Dedifferentiated amniotic fluid mesenchymal stem cell (primary cell): ENCODE data around the gene PRUNE2.
A peak's percentile ranks its signal among the peaks of the same experiment; 100 is the strongest.

ENCODE experiments used
- DNase-seq: peaks from one replicate; pipeline ENCODE4 v3.0.0-alpha.2; 2016; ENCODE audit errors: extremely low spot score

Gene PRUNE2

DNA sequence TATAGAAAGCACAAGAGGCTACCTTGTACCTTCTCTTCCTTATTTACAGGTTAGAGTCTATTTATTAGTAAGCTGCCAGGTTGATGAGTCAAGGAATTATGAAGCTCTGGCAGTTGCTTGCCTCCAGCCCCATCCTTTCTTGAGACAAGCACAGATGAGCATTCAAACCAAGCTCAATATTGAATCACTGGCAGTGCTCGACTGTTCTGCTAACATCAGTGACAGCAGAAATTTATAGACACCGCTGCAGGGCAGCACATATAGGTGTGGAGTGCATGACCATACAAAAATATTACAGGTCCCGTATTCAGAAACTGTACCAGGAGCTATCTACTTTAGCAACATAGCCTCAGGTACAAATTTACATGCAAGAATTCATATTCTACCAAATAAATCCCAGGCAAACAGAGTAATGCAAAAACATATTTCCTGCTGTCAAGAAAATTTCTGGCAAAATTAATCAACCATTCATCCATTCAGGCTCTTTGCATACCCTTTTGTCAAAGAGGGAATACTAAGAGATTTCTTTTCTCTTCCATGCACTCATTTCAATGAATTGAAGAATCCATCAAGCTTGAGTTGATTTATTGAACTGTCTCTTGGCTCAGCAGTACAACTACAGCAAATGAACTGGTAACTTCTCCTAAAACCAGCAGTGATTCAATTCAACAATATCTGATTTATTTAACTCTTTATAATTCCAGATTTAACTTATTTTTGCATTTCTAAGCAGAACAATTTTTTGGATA, 168.6 kb downstream of the PRUNE2 start:
- no peak for DNase-seq

DNA sequence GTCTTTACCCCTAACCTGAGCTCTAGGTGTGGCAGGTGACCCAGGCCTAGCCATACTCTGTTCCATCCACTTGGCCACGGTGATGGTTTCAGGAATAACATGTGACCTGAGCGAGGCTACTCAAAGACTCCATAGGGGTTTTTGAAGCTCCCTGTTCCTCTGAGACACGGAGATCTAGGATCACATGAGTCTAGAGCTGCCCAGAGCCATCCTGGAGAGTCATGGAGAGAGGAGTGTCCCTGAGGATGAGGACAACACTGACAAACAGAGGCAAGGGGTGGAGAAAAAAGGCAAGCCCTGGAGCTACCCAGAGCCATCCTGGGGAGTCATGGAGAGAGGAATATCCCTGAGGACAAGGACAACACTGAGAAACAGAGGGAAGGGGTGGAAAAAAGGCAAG, 171.2 kb downstream of the PRUNE2 start:
- DNase-seq = no peak

DNA sequence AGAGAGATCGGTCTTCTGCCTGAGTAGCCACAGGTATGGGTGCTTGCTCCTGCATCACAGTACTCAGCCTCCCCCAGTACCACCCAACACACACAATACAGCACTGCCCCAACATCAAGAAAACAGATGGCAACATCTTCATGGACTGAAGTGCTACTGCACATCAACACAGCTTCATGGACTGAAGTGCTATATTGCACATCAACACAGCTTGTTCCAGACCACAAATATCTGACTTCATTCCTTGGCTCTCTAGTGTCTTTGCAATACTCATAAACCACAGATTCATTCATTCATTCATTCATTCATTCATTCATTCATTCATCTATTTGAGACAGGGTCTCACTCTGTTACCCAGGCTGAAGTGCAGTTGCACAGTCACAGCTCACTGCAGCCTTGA, 172.8 kb downstream of the PRUNE2 start:
- DNase-seq = no peak

DNA sequence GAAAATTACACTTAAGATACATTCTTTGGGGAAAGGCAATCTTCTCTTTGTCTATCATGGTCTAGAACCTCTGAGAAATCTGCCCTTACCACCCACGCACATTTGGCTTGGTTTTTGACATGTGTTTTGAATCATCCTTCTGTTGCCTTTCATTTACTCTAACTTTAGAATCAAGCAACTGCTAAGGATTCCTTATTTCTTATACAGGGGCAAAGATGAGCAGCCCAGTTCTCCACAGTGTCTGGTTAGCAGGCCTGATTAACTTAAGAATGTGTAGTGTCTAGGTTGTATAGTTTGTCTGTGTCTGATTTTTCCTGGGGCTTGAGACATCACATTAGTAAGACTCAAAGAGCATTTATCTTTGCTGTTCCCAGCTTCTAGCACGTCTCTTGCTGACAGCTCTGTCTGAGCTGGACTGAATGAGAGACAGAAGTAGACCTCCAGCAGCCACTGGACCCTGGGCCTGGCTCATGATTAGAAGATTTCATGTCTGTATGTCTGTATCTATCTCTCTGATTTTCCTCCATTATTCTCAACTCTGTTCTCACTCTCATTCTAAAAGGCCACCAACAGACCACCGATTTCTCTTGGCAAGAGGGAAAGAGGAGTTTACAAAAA, 173.5 kb downstream of the PRUNE2 start:
- peak; percentile 62 for DNase-seq

DNA sequence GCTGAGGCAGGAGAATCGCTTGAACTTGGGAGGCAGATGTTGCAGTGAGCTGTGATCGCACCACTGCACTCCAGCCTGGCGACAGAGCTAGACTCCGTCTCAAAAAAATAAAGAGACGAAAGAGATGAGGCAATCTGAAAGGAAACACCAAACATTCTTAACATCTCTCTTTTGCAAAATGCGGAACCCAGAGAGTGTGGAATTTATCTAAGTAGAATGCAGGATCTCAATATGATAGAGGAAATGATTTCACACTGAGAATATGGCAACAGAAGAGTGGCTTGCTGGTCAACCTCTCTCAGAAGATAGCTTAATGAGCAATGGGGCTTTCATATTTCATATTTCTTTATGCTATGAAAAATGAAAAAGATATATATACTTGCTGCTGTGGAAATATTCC, 175.1 kb downstream of the PRUNE2 start:
- DNase-seq = no peak

DNA sequence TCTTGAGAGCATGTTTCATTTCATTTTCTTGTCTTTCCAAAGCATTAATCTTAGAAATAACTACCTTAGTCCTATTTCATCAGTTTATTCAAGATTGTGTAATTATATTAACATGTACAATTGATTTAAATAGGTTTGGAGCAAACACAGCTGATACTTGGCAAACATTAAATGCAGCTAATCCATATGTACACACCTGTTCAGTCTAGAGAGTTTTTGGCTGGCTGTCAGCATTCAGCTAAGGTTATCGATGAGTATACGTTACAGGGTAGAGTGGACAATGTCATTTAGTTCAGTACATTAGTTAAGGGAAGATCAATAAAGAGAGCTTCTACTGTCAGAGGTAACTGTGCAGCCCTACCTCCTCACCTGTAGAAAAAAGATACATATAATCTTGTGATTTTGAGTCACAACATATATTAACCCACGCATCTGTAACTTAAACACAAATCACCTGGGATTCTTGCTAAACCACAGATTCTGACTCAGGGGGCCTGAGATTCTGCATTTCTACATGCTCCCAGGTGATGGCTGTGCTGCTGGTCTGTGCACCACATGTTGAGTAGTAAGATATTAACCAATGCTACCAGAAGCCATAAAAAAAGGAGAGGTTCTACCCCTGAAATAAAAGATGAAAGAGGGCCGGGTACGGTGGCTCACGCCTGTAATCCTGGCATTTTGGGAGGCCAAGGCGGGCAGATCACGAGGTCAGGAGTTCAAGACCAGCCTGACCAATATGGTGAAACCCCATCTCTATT, 175.8 kb downstream of the PRUNE2 start:
- DNase-seq = no peak

DNA sequence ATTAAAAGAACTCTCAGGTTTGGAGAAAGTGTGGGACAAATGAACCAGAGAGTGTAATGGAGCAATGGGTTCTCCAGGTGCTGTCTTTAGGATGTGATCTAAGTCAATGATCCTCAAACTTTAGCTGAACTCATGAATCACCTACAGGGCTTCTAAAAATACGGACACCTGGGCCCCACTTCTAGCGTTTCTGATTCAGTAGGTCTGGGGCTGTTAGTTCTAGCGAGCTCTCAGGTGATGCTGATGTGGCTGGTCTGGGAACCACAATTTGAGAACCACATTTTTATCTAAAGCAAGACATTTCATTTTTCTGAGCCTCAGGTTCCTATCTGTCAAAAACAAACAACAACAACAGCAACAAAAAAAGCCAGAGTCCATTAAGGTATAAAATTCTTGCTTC, 176.8 kb downstream of the PRUNE2 start:
- DNase-seq = no peak

DNA sequence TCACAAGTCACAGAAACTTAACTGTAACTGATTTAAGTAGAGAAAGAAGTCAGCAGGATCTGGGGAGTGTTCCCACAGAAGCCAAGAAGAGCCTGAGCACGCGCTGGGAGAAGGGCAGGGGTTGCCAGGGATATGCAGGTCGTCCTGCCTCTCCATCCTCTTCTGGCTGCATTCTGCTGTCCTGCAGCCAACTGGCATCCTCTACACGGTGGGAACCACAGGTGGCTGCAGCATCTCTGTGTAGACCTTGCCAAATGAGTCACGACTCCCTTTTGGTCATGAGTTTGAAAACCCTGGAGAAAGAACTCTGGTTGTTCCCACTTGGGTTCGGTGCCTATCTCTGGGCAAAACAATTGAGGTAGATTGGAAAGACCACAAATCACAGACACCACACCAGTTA, 180.0 kb downstream of the PRUNE2 start:
- DNase-seq = no peak

DNA sequence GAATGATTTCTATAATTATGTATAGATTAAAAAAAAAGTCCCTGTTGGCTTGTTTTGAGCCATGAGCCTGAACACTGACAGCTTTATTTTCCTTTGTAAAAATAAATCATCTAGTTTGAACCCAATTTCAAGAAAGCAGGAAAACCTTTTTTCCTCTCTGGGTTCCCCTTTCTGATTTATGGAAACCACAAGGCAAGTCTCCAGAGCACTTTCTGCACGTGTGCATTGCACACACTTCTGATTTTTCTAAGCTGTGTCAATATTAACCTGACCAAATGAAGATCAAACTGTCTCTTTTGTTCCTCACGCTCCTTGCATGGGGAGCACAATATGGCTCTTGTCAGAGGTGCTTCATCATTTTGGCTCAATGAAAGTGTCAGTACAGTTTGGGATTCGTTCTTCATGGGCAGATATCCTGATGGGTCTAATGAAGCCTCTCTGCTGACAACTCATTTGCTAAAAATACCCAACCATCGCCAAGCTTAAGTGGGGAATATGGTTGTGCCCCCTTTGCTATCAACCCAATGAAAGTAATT, 180.8 kb downstream of the PRUNE2 start:
- DNase-seq = no peak

DNA sequence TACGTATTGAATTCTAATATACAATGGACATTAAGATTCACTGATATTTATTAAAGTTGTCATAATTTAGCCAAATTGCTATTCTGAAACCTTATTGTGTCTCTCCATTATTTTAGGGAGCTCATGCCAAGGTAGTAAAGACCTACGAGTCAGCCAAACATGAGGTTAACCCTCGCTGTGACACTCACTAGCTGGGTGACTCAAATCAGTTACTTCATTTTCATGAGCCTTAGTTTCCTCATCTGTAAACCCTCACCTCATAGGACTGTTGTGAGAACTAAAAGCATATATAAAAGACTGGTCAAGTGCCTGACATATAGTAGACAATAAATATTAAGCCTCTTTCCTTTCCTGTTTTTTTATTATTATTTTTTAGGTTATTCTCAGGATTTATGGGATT, 185.7 kb downstream of the PRUNE2 start:
- DNase-seq = no peak

DNA sequence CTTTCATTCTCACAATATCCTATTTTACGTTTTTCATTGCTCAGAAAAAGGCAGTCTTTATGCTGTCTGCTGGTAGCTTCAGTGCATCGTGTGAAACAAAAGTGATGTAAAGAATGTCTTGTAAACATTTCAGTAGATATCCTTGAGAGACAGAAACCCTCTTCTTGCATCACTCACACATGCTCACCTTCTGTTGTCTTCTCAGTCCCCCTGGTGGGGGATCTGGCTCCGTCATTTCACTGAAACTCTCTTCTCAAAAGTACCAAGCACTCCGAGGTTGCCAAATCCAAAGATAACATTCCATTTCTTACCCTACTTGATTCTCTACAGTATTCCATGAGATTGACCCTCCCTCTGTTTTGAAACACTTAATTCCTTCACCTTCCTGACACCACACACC, 187.7 kb downstream of the PRUNE2 start:
- no peak for DNase-seq

DNA sequence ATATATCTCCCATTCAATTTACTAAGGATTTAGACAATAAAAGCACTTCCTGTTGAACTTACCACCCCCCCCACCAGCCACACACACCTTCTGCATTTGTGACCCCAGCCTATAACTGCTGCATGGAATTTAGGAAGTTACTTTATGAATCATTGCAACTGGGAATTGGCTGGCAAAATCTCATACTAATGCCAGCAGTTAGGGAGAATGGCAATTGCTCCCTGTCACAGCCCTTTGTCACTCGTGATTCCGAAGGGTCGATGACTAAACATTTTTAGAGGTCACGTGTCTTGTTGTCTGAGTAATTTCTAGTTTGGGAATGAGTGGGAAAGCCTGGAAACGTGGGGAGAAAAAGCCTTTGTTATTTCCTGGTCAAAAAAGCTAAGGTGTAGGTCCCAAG, 188.3 kb downstream of the PRUNE2 start:
- DNase-seq = no peak

DNA sequence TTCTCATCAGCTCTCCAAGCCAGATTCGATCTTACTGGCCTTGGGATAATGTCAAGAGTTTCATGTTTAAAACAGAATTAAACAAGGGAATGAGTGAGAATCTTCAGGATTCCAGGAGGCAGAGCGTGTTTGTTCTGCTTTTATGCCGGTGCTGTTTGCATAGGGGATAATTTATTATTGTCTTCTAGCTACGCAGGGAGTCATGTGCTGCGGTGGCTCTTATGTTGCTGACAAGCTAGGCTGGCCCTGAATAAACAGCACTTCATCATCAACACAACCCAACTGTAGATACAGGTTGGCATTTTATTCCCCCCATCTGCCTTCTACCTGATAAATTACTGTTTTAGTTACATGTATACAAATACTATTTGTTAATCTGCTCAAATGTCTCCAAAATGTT, 188.7 kb downstream of the PRUNE2 start:
- no peak for DNase-seq

DNA sequence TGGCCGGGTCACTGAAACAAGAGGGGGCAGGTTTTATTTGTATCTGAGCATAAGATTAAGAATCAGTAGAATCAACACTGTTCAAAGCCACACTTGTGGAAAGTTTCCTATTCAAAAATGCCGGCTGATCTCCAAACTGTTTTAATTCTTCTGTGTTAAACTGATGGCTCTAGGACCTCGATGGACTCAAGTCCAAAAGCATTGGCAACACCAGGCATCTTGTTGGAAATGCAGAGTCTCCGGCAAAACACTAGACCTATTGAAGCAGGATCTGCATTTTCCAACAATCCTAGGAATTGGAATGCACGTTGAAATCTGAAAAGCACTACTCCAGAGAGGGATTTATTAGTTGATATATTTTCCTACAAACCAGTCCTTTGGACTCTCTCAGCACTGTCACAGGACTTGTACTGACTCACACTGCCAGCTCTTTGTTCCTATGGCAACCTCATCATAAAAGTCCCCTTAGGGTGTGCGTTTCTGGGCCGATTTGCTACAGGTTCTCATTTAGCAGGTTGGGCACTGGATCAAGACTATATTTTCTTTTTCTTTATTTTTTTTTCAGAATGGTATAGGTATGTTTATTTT, 189.7 kb downstream of the PRUNE2 start:
- no peak for DNase-seq

DNA sequence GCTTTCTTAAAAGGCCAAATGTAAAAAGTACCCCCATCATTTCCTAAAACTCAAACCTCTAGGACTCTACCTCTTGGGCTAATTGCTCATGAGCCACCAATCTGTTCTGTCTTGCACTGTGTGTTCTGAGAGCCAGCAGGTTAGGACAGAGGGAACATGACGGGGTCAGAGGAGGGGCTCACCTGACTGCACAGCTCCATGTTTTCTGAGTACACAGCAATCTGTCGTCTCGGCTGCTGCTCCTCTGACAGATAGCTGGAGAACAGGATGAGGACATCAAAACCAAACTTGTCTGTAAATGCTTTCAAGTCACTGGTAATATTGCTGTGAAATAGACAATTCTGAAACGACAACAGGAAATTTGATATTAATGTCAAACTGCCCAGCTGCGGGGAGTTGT, 192.5 kb downstream of the PRUNE2 start:
- no peak for DNase-seq

DNA sequence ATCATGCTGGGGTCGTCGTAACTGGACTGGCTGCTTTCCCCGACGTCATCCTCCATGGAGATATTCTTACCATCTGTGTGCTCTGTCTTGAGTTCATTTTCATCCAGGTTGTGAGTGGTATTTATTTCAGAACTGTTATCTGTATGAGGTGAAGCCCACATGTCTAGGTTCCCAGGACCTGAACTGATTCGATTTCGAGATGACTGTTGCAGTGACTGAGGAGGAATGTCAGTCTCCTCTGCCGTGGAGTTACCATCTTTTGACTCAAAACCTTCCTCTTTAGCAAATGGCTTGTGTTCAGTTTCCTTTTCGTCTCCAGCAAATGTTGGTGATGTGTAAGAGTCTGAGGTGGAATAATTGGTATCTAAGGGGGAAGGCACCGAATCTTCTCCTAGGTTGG, 196.9 kb downstream of the PRUNE2 start:
- no peak for DNase-seq

DNA sequence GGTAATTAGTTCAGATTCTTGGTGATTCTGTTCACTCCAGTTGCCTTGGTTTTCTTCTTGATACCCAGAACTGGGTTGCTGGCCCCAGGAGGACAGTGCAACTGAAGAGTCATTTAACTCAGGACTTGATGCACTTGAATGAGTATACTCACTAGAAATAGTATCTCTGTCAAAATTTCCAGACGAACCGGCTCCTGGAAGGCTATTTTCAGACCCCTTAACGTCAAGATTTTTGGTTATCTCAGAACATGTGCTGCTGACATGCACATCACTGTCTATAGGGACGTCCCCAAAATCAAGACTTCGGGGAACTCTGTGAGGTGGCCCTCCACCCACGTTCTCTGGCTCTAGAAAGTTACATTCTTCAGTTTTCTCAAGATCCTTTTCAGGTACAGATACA, 198.4 kb downstream of the PRUNE2 start:
- no peak for DNase-seq

DNA sequence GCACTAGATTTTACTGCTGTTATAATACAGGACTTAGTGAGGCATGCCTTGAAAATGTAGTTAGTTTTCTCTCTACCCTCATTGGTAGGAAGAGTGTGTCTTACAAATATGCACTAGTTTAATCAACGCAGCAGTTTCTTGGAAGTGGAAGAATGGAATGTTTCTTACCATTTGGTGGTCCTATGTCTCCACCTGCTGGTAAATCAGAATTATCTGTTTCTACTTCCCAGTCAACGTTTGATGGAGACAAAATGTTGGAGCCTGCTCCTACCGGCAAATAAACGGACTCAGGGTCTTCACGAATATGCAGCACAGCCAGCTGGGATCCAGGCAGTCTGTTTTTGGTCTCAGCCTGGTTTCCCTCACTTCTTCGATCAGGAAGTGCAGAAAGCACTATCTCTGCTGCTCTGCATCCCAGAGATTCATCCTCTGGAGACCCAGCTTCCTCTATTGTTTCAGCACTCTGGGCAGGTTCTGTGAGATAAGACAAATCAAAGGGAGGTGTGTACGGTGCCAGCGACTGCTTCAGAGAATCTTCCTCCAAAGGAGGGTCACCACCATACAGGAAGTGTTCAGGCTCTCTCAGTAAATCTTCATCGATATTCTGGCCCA, 201.2 kb downstream of the PRUNE2 start:
- peak; percentile 92 for DNase-seq

DNA sequence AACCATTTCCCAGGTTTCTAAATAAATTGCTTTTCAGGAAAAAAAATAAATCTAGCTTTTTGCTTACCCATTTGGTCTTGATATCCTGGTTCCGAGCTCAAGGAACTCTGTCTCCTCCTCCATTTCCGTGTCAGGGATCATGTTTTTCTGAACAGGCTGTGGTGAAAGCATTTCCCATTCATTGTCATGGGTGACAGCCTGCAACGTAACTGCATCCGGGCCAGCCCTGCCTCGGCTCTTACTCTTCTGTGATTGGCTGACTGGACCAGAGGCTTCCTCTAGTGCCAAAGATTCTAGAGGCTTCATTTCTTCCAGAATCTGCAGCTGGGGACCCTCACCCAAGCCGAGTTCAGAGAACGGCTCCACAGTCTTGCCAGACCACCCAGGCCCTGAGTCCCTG, 202.6 kb downstream of the PRUNE2 start:
- no peak for DNase-seq

DNA sequence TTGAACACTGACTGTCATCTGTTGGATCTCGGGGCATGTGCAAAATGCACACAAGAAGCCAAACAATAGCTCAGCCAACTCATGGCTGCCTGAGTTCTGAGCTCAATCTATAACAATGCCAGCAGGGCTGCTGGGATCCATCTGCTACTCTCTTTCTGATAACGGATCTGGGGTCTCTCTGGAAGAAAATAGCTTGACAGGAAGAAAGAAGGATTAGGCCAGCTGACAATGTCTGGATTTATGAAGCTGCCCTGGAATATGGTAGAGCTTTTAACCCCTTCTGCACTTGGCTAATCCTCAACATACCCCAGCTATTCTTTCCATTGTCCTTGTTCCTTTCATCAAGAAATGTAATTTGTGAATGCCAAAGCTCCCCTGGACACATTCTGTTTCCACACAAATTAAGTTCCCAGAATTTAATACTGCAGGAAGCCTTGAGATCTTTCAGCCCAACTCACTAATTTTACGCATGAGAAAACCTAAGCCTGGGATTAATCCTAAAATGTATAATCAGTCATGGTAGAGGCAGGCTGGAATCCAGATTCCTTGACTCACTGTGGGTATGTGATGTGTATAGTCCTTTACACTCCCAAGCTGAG, 204.4 kb downstream of the PRUNE2 start:
- DNase-seq = peak; percentile 83

DNA sequence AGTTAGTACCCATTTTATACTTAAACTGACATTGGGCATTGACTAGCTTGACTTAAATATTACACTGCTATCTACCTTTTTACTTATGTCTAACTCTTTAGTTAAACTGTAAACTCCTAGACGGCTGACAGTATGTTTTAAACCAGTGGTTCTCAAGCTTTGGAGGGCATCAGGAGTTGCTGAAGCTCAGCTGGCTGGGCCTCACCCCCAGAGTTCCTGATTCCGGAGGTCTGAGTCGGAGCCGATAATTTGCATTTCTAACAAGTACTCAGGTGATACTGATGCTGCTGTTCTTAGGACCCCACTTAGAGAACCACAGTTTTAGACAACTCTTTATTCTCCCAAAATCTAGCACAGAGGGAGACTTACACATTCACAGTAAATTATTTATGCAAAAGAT, 205.0 kb downstream of the PRUNE2 start:
- no peak for DNase-seq

DNA sequence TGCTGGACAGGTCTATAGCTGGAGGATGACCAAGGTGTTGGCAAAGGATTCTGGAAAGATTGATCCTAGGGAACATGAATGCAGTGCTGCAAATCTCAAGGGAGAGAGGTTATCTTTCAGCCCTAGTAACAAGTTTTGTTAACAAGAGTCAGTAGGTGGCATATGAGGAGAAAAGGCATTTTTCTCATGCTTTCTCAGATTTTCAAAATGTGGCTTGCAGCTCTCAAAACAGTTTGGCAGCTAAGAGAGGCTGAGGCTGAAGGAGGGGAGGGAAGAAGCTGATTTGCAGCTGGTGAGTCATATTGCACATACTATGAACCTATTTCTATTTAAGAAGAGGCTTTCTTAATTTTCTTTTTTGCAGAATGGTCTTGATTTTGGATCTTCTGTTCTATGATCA, 205.9 kb downstream of the PRUNE2 start:
- peak; percentile 79 for DNase-seq
